Measurements from ENCODE around the gene EFNA5. TPM values are rescaled to one million over a fixed set of nuclear protein-coding genes. Genes with fewer than 3 reads are reported as not detected.
"Not testable (repeated sequence)": the region's sequence is repeated elsewhere in the genome, so short reads cannot be mapped to it uniquely, and the experiment has no call there.

The EFNA5 gene
- total RNA-seq, 1 donor from 2014 or later: 57.5 TPM

DNA sequence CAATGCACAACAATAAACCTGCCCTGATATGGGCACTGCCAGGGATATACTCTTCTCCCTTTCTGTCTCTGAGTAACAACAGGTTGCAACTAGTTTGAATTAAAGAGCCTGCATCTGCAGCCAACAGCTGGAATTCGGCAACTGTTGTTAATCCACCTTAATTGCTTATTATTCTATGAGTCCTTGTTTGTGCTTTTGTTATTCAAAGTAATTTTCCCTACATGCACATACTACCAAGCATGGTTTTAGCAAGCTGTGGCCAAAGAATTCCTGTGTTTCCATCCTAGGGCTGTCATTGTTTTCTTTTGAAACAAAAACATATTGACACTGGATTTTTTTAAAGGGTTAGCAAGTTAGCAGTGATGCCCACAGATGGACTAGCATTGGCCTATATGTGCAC is 171.5 kb downstream of the EFNA5 start:
- H3K9me3 Mint-ChIP-seq: peaks cover 6% of the 10 kb centered on the region
- H3K27me3 Mint-ChIP-seq (ENCODE audit: low read depth): no peaks in the 10 kb centered on the region
- H3K4me1 Mint-ChIP-seq: peaks cover 38% of the 10 kb centered on the region
- H3K27ac Mint-ChIP-seq: no peak overlapping the region
- peaks cover 13% of the 10 kb centered on the region for H3K36me3 Mint-ChIP-seq
- no peak for DNase-seq (ENCODE audit: low spot score in 2 of 2, unreplicated experiment in 2 of 2)
- TF ChIP-seq, protein P1, sequence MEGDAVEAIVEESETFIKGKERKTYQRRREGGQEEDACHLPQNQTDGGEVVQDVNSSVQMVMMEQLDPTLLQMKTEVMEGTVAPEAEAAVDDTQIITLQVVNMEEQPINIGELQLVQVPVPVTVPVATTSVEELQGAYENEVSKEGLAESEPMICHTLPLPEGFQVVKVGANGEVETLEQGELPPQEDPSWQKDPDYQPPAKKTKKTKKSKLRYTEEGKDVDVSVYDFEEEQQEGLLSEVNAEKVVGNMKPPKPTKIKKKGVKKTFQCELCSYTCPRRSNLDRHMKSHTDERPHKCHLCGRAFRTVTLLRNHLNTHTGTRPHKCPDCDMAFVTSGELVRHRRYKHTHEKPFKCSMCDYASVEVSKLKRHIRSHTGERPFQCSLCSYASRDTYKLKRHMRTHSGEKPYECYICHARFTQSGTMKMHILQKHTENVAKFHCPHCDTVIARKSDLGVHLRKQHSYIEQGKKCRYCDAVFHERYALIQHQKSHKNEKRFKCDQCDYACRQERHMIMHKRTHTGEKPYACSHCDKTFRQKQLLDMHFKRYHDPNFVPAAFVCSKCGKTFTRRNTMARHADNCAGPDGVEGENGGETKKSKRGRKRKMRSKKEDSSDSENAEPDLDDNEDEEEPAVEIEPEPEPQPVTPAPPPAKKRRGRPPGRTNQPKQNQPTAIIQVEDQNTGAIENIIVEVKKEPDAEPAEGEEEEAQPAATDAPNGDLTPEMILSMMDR (IDR thresholded peaks at IDR 0.05; ENCODE audit: unreplicated experiment): no peak
- H3K4me3 Mint-ChIP-seq: no peak overlapping the region

DNA sequence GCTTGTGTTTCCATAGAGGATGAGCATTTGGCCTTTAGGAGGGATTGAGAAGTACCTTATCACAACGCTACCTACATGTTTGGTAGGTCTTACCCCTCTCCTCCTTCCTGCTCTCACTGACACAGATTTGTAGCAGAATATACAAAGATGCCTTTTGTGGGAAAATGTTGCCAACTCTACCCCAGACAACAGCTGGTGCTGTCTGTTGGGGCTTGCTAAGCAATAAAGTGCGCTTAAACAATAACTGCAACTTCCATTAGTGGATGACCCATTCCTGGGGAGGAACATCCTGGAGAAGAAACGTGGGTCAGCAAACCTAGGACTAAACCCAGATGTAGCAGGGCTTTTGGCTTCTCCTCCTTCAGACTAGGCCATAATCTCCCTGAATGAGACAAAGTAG is 174.3 kb downstream of the EFNA5 start:
- Mint-ChIP-seq H3K27me3 (ENCODE audit: low read depth) (no peaks in the 10 kb centered on the region), H3K4me1 (peaks cover 23% of the 10 kb centered on the region), H3K4me3 (no peak overlapping the region), H3K36me3 (peaks cover 15% of the 10 kb centered on the region), H3K9me3 (peaks cover 6% of the 10 kb centered on the region), H3K27ac (no peak overlapping the region)
- no peak for DNase-seq (ENCODE audit: low spot score in 2 of 2, unreplicated experiment in 2 of 2)
- TF ChIP-seq, protein P1 (IDR thresholded peaks at IDR 0.05; ENCODE audit: unreplicated experiment): no peak

DNA sequence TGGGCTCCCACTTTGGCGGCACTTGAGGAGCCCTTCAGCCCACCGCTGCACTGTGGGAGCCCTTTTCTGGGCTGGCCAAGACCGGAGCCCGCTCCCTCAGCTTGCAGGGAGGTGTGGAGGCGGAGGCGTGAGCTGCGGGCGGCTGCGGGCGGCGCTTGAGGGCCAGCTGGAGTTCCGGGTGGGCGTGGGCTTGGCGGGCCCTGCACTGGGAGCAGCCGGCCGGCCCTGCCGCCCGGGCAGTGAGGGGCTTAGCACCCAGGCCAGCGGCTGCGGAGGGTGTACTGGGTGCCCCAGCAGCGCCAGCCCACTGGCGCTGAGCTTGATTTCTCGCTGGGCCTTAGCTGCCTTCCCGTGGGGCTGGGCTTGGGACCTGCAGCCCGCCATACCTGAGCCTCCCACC is 176.6 kb downstream of the EFNA5 start:
- not testable (repeated sequence) for H3K27me3 Mint-ChIP-seq (ENCODE audit: low read depth); H3K9me3 Mint-ChIP-seq; H3K4me3 Mint-ChIP-seq; DNase-seq (ENCODE audit: low spot score in 2 of 2, unreplicated experiment in 2 of 2); H3K27ac Mint-ChIP-seq
- H3K4me1 Mint-ChIP-seq: peaks cover 15% of the 10 kb centered on the region
- peaks cover 16% of the 10 kb centered on the region for H3K36me3 Mint-ChIP-seq

DNA sequence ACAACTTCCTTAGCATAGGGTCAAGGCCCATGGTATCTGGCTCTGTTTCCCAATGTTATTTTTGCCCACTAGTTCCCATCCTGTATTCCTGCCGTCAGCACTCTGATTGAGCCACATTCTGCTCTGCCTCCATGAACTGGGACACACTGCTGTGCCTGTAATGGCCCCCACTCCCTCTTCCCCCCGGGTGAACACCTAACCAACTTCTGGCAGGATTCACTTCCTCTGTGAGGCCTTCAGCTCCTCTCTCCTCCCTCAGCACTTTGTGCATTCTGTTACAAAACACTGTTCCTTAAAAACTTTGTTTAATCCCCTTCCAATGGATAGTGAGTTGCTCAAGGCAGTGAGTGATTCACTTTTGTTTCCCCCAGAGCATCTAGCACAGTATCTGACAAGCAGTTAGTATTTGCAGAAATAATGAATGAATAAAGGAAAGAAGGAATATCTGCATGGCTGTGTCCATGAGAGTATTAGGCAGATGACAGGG is 183.6 kb downstream of the EFNA5 start:
- Mint-ChIP-seq H3K4me3 (no peak overlapping the region), H3K9me3 (no peaks in the 10 kb centered on the region), H3K4me1 (peaks cover 15% of the 10 kb centered on the region), H3K36me3 (peaks cover 1% of the 10 kb centered on the region), H3K27me3 (ENCODE audit: low read depth) (no peaks in the 10 kb centered on the region), H3K27ac (peak overlapping the region; percentile 61)
- no peak for DNase-seq (ENCODE audit: low spot score in 2 of 2, unreplicated experiment in 2 of 2)
- TF ChIP-seq, protein P1 (IDR thresholded peaks at IDR 0.05; ENCODE audit: unreplicated experiment): no peak

DNA sequence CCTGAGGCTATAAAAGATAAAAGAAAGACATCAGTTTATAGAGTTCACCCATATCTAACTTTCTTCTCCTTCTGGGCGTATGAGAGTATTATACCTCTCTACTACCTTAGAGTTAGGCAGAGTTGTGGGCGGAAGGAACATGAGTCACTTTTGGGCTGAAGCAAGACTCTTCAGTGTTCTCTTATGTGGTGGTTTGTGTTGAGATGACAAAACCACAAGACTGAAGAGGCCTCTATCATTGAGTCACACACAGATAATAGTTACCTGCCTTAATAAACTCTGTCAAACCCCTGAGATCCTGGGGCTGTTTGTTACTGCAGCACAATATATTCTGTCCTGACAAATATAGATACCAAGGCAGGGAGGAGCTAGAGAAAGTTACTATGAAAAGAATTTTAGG is 184.2 kb downstream of the EFNA5 start:
- no peak for DNase-seq (ENCODE audit: low spot score in 2 of 2, unreplicated experiment in 2 of 2)
- no peak overlapping the region for H3K27ac Mint-ChIP-seq
- H3K36me3 Mint-ChIP-seq: peaks cover 1% of the 10 kb centered on the region
- no peaks in the 10 kb centered on the region for H3K27me3 Mint-ChIP-seq (ENCODE audit: low read depth)
- H3K4me3 Mint-ChIP-seq: no peak overlapping the region
- TF ChIP-seq, protein P1 (IDR thresholded peaks at IDR 0.05; ENCODE audit: unreplicated experiment): no peak
- H3K4me1 Mint-ChIP-seq: peaks cover 15% of the 10 kb centered on the region
- no peaks in the 10 kb centered on the region for H3K9me3 Mint-ChIP-seq

DNA sequence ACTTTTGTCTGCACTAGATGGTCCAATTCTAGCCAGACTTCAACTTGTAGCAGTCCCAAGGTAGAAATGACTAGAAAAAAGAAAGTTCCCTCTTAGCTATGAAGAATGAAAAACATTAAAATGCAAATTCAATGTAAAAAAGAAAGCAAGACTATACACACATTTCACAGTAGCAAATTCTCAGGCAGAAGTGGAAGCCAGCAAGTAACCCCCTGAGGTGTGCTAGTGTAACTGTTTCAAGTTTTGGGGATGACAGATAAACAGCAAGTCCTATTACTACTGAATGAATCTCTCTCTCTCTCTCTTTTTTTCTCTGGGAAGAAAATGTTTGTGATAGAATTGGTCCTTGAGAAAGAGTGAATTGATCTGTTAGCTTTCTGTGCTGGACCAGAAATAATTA is 185.6 kb downstream of the EFNA5 start:
- Mint-ChIP-seq H3K4me1 (peaks cover 15% of the 10 kb centered on the region), H3K27ac (no peak overlapping the region), H3K27me3 (ENCODE audit: low read depth) (no peaks in the 10 kb centered on the region), H3K4me3 (no peak overlapping the region), H3K36me3 (no peaks in the 10 kb centered on the region), H3K9me3 (no peaks in the 10 kb centered on the region)
- no peak for DNase-seq (ENCODE audit: low spot score in 2 of 2, unreplicated experiment in 2 of 2)
- TF ChIP-seq, protein P1 (IDR thresholded peaks at IDR 0.05; ENCODE audit: unreplicated experiment): no peak

All from mesothelial cell of epicardium (in vitro differentiated cells).